ENCODE measurements around the gene PLXDC2.
"Not testable (repeated sequence)": the region's sequence is repeated elsewhere in the genome, so short reads cannot be mapped to it uniquely, and the experiment has no call there.

Gene PLXDC2

DNA sequence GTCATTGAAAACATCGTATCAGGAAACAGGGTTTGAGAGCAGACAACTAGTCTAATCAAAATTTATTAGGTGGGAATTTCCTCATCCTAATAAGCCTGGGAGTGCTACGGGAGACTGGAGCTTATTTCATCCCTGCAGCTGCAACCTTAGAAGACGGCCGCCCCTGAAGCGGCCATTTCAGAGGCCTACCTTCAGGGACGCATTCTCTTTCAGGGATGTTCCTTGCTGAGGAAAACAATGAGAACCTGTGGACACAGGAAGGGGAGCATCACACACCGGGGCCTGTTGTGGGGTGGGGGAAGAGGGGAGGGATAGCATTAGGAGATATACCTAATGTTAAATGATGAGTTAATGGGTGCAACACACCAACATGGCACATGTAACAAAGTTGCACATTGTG, 392.9 kb downstream of the PLXDC2 start:
- not testable (repeated sequence) for DNase-seq

DNA sequence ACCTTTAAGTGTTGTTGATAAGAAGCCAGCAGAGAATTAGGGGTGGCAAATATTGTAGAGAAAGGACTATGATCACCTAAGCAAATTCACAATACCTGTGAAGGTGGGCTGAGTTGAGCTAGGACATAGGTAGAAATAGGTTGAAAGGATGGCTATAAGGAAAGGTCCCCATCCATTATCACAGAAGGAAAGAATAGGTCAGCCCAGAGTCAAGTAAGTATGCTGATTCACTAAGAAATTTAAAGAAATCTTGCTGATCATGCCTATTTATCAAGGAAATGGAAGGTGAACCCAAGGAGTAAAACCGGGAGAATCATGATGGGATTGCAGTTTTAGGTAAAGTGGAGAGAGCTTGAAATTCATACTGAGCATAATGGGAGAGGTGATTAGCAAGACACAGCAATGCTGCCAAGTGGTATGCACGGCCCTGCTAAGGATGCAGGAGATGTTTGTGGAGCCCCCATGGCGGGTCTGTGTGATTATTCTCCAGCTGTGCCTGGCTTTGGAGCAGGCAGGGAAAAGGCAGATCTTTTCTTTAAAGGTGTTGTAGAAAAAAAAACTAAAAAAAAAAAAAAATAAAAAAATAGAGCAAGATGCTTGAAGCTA, 399.4 kb downstream of the PLXDC2 start:
- DNase-seq, result no peak

DNA sequence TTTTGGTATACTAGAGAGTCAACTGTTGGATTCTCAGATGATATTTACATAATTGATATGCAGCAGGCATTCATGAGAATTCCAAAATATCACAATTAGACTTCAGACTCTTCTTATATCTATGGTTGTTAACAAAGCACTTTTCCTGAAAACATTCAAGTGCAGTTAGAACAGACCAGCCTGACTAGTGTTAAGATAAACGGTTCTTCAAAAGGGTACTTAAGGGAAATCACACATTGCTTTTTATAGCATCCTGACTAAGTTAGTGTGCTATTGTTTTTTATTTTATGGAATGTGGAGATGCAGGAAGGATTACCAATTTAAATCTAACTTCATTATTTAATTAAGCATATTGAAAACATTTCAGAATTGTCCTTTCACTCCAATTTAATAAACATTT, 405.1 kb downstream of the PLXDC2 start:
- DNase-seq, result no peak

DNA sequence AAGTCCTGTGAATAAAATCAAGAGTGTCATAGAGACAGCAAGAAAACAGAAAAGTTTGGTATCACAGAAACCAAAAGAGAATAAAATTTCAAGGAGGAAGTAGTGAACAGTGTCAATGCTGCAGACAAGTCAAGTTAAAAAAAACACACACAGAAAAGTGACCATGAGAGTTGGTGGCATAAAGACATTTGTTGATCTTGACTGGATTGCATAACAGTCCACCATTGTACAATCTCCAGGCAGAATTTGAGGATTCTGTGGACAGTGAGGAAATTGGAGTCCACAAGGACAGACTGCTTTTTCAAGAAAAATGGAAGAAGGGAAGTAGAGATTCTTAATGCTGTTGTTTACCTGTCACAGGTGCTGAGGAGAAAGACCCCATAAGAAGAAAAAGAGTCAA, 412.5 kb downstream of the PLXDC2 start:
- no peak for DNase-seq

DNA sequence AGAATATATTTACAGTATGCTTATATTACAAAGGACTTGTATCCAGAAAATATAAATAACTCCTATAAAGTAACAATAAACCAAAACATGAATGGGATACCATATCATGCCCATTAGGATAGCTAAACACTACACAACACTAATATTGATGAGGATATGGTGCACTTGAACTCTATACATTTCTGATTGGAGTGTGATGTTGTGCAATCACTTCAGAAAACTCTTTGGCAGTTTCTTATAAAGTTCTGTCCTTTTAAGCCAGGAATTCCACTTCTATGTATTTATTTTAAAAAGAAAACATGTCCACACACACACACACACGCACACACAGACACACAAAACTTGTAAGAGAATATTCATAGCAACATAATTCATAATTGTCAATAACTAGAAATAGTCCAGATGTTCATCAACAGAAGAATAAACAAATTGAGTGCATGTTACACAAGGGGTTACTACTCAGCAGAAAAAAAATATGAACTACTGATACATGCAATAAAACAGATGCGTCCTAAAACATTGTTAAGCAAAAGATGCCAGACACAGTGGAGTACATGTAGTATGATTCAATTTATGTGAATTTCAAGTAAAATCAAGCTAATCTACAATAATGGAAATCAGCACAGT, 416.0 kb downstream of the PLXDC2 start:
- no peak for DNase-seq

DNA sequence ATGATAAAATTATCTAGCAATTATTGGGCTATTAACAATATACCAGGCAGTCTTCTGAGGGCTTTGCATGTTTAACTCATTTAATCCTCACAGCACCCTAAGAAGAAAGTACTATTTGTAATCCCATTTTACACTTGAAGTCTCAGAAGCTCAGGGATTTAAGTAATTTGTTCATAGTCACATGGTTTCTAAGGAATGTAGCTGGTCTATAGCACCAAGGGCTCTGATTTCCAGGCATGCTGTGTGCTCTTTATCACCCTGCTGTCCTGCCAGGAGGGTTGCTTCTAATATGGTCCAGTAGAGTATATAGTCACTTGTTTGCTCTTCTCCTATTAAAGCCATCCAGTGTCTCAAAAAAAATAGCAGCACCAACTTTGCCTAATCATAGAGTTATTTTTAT, 417.2 kb downstream of the PLXDC2 start:
- no peak for DNase-seq

DNA sequence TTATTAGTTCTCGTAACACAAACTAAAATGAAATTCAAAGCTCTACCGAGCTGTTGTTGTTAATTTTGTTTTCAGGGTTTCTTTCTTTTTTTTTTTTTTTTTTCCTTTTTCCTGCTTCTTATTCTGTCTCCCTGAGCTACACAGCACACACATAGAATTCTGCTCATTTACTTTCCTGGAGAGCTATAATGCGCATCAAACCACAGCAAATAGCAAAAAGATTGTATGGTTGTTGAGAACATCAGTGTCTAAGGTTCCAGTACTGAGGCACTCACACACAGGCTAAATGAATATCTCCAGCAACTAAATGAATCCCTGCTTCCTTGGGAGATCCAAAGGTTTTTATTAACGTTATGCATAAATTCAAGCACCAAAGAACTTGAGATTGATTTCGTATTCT, 418.3 kb downstream of the PLXDC2 start:
- DNase-seq, result no peak

DNA sequence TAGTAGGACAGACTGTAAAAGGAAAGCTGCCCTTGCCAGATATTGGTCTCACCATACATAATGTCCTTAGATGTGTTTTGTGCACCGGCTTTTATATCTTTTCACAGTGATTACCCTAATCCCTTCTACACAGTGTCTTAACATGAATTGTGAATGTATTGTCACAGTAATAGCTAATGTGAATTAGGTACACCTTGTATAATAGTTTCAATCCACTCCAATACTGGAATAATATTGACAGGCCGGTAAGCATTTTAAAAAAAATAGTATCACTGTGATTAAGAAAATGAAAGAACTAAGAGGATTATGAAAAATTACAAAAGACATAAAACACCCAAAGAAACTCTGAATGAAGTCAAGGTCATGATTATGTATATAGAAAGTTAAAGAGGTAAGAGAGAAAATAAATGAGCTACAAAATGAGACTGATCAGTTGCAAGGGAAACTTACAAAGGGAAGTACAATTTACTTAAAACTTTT, 420.9 kb downstream of the PLXDC2 start:
- no peak for DNase-seq

DNA sequence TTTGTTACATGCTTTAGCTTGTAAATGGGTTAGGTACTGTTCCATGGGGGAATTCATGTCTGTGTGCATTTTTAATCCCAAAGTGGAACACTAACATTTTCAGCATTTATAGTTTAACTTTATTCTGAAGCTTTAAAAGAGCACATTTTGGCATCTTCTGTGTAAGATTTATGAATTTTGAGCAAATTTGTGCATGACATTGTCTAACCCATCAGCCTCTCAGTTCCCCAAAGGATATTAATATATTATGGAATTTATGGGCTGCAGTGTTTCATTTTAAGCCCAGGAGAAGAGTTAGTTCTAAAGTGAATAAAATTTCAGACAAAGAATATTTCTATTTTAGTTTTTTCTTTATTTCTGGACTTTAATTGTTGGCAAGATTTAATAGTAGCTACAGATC, 421.4 kb downstream of the PLXDC2 start:
- no peak for DNase-seq

DNA sequence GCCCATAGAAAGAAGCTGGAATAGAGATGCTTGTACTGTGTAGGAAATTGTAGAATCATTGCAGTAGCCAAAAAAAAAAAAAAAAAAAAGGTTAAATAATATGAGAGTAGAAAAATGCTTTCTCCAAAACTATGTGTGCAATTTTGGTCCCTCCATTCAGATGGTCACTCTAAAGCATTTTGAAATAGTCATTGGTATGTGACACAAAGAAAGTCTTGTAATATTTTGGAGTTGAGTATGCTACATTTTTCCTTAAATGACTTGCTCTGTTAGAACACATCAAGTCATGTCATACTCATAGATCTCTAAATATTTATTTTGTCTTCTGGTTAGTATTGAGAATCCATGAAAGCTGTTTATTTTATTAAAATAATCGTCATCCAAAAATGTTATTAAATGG, 424.4 kb downstream of the PLXDC2 start:
- DNase-seq, result no peak

DNA sequence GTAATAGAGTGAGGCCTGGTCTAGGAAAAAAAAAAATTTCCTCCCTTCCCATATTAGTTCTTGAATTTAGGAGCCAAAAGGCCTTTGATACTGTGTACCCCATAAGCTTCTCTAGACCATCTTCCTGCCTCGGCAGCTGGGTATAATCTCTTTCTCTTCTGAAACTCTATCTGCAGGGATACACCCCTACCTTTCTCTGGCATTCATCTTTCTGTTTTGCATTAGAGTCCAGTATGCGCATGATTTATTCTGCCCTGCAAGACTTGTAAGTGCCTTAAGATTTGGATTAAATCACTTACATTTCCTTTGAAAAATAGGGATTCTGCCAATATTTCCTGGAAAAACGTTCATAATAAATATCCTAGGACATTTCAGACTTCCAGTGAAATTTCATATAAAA, 431.2 kb downstream of the PLXDC2 start:
- DNase-seq, result no peak

DNA sequence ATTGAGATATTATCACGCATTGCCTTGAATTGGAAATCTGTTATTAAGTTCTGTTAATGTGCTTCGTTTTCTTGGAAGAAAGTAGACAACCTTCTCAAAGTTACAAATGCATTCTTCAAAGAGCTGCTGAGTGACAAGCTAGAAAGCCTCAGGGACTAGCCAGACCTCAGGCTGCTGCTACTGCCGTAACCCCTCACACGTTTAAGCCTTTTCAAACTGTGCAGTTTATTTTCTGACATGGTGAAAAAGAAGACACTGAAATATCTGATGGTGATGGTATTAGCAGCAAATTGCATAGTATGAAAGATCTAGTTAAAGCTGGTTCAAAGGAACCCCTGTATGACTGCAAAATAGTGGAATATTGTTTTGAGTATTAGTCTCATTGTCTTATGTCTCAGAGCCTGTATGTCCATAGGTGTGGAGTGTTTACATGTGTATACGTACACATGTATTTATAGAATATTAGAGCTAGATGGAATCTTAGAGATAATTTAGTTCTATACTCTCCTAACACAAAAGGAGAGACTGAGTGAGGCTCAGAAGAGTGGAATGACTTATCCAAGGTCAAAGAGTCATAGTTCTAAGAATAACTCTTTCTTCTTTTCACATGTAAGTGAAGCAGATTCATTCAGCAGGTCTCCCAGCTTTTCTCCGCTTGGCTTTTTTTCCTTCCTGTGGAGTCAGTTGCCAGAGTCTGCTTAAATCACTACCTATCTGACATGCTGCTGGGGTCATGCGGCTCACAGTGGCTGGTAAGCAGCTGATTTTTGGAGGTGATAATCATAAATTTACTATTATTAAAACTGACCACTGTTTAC, 431.9 kb downstream of the PLXDC2 start:
- no peak for DNase-seq

DNA sequence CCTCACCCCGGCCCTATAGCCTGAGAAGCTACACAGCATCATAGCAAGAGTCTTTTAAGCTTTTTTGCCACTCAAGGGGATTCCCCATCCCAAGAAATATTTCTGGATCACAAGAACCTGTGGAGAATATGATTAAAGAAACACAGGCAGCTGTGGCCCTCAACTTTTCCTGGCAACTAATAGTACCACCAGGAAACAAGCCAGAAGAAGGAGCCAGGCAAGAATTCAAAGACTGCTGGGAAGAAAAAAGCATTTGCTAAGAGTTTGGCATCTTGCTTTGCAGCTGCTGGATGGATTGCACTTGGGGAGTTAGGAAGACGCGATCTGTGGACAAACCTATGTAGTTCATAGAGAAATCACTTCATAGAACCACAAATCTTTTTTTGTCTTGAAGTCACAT, 437.8 kb downstream of the PLXDC2 start:
- peak; percentile 52 for DNase-seq

DNA sequence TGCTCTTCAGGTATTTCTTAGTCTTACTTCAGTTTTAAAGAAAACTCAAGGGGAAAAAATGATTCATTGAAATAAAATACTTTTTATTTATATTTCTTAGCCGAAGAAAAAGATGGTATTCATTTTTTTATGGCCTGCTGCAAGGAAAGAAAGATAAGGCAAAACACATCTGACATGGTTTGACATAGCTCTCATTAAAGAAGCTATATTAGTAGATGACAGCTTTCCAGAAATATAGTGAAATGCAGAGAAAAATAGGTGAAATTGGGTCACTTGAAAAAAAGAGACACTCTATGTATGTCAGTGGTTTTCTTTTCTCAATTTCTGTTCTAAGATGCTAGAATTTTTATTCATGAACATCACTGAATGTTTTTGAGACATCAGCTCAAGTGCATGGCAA, 438.3 kb downstream of the PLXDC2 start:
- no peak for DNase-seq

DNA sequence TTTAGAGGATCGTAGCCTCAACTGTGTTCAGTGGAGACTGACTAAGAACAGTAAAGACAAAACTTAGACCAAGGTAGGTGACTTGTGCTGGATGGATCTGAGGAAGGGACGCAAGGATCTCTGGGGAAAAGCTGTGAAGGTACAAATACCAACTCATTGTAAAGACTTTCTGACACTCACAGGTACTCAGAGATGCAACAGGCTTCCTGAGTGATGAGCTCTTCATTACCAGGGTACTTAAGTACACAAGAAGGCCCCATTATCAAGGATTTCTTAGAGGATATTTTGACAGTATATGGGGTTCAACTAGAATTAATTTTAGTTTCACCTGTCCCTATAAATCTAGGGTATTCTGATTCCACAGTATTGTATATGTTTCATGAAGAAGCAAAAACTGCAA, 440.7 kb downstream of the PLXDC2 start:
- DNase-seq, result no peak

DNA sequence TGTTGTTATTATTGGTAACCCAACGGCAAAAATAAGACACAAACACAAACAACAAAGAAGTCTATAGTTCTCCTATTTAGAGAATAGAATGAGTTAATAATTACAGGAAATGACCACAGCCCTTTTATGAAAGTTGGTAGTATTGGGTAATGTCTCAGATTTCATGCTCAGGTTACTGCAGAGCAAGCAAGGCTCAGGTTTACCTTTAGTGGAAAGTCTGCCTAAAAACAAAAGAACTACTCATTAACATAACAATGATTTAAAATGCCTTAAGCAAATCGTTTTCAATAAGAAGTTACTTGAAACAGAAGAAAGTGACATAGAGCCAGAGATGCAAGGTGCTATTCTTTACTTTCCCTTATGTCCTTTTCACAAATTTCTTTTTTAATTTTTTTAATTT, 441.2 kb downstream of the PLXDC2 start:
- DNase-seq, result no peak

DNA sequence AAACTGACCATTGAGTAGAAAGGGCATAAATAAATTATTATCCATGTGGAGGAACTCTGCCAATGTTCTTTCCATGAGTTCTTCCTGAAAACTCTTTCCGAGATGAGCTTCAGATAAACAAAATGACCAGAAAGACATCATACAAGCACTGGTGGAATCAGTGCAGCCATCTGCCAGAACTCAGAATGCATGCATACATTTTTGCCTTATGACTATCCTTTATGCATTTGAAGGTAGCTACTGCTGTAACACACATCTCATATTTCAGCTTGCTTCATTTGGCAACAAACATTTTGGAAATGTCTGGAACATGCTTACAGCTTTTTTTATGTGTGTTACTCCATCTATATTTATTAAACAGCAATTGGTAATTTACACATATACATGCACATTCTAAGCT, 448.9 kb downstream of the PLXDC2 start:
- DNase-seq, result peak; percentile 37

DNA sequence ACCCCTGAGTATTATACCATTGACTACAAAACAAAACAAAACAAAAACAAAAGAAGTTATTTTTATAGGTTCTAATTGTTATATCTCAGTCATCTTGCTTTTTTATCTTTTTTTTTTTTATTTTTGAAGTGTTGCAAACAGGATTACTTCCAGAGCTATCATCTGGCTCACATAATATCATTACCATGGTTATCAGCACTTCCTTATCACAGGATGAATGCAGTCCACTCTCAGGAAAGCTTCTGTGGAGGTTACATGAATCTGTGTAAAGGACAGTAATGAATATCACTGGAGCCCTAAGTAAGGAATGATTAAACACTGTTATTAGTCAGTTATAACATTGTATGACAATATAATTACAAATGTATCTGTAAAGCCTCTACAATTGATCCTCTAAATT, 451.5 kb downstream of the PLXDC2 start:
- DNase-seq, result no peak

DNA sequence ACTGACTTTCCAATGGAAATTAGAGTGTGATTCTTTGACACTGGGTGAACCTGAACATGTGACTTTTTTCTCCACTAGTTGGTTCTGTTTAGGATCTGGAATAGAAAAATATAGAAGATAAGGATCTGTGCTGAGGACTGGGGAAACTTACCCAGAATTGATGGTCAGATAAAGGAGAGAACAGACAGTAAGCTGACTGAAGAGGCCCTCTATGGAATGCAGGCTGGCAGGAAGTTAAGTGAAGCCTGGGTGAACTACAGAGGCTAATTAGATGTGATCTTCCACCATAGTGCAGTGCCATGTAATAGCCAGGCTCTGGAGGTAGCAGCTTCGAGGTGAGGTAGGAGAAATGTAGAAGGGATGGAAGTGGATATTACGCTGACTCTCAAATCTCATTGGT, 455.3 kb downstream of the PLXDC2 start:
- no peak for DNase-seq

DNA sequence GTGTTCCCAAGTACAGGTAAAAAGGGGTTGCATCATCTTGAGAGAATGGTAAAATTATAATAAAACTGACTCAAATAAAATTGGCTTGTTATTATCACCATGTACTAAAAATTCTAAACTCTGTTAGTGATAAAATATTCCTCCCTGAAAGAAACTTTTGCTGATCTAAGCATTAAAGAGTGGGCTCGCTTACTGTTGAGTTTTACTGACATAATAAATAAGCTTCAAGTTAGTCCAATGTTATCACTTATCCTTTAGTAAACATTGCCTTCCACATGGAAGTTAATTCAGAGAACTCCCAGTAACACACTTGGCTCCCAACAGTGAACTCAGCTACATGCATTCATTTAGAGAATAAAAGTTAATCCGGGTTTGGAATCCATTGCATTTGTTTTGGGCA, 456.4 kb downstream of the PLXDC2 start:
- DNase-seq, result no peak

DNA sequence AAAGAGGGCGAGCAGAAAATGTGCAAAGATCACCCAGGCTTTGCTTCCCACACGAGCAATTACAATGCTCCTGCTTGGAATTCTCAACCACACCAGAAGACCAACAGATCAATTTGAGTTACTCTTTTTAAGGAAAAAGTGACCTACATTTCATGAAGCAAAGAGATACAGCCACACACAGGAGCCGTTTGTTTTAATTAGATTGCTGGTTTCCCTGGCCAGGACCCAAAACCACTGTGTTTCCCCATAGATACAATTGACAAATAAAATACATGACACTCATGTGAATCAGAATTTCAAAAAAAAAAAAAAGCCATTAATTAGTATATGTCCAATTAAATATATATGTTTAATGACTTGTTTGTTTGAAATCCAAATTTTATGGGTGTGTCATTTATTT, 458.3 kb downstream of the PLXDC2 start:
- peak; percentile 8 for DNase-seq

DNA sequence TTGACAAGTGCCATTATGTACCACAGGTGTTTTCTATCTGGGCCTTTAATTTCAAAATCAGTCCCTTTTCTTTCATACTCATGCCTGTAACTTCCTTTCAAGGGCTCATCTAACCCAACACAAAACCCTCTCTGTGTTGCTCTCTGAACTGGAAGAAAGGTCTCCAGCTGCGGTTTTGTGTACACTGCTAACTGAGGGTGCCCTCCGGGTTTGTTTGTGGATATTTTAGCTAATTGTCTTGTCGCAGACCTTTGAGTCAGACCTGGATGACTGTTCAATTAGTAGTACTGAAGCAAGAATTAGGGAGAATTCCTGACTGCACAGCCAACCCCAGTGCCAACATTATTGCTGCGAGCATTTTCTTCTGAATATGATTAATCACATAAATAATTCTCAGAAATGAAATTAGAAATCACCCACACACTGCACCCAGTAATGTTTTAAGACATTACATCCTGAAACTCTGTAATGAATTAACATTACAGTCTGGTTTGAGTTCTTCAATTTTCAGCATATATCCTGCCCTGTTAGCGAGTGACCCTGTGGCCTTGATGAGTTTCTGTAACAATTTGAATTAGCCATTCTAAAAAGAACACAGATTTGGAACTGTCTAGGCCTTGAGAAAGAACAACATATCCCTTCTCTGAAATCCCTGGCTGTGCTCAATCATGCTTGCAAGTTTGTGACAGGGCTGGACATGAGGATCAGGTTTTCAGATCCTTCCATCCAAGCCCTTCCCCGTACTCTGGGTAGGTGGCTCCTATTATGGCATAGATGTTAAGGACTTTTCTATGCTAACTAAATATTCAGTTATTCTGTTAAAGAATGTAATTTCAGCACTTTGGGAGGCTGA, 460.1 kb downstream of the PLXDC2 start:
- no peak for DNase-seq

DNA sequence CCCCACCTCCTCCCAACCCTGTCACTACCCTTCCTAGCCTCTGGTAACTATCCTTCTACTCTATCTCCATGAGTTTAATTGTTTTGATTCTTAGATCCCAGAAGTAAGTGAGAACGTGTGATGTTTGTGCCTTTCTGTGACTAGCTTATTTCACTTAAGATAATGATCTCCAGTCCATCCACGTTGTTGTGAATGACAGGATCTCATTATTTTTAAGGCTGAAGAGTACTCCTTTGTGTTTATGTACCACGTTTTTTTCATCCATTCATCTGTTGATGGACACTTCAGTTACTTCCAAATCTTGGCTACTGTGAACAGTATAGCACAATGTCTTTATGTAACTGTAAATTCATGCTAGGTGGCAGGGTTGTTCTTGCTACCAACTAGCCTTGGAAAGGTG, 461.6 kb downstream of the PLXDC2 start:
- no peak for DNase-seq

Measured in fibroblast of skin of abdomen (primary cell).